ENCODE results near the gene ARHGEF19. TPM values are rescaled to one million over a fixed set of nuclear protein-coding genes. Genes with fewer than 3 reads are reported as not detected.

The ARHGEF19 gene
- total RNA-seq, 1 experiment from 2014 or later: 7.7 TPM

- H3K4me1 ChIP-seq: peaks cover 21% of the 10 kb centered on the region
- H3K4me3 ChIP-seq (ENCODE audit: low read depth, low read length): no peak overlapping the region
- intact Hi-C loops (cut with micrococcal nuclease; ENCODE audit: unreplicated experiment): no loop called here
- POLR2A ChIA-PET: no interaction called here
- no peaks in the 10 kb centered on the region for H3K9me3 Mint-ChIP-seq (ENCODE audit: unreplicated experiment)
- no peak for DNase-seq
- no peak for TF ChIP-seq CTCF (IDR thresholded peaks at IDR 0.05; ENCODE audit: insufficient read depth in 1 of 2, low read depth in 1 of 2, low read length in 1 of 2, severe bottlenecking in 1 of 2, unreplicated experiment in 1 of 2)
- H3K4me1 Mint-ChIP-seq (ENCODE audit: low read depth, unreplicated experiment): peaks cover 9% of the 10 kb centered on the region
- H3K36me3 Mint-ChIP-seq (ENCODE audit: insufficient read depth, unreplicated experiment): peaks cover 17% of the 10 kb centered on the region
- CTCF ChIA-PET: no interaction called here
- no peaks in the 10 kb centered on the region for H3K9me3 ChIP-seq
- H3K27me3 ChIP-seq (replicated peaks; ENCODE audit: control insufficient read depth, insufficient read depth, low read length): no peaks in the 10 kb centered on the region
- no peaks in the 10 kb centered on the region for H3K36me3 ChIP-seq (ENCODE audit: control insufficient read depth, insufficient read depth, low read length)
- H3K27ac Mint-ChIP-seq (ENCODE audit: unreplicated experiment): peak overlapping the region; percentile 94
- H3K4me3 Mint-ChIP-seq (ENCODE audit: unreplicated experiment): no peak overlapping the region
- no peaks in the 10 kb centered on the region for H3K27me3 Mint-ChIP-seq (ENCODE audit: insufficient read depth, unreplicated experiment)
- BruUV-seq (replicated peaks): no TSS peak
These were observed 54.4 kb downstream of the ARHGEF19 start for GRCh38 chr1:16158025-16158424.

GRCh38 chr1:16156848-16157495 lies 55.5 kb downstream of the ARHGEF19 start:
- intact Hi-C loops (cut with micrococcal nuclease; ENCODE audit: unreplicated experiment): loop anchor here (1.0 kb wide), 1 partner anchor 30 kb away; no protein-coding TSS in a partner anchor
- Mint-ChIP-seq H3K27me3 (ENCODE audit: insufficient read depth, unreplicated experiment) (no peaks in the 10 kb centered on the region), H3K27ac (ENCODE audit: unreplicated experiment) (peak overlapping the region; percentile 94), H3K4me1 (ENCODE audit: low read depth, unreplicated experiment) (peaks cover 12% of the 10 kb centered on the region), H3K9me3 (ENCODE audit: unreplicated experiment) (no peaks in the 10 kb centered on the region), H3K4me3 (ENCODE audit: unreplicated experiment) (peak overlapping the region; percentile 13), H3K36me3 (ENCODE audit: insufficient read depth, unreplicated experiment) (peaks cover 20% of the 10 kb centered on the region)
- TF ChIP-seq CTCF (IDR thresholded peaks at IDR 0.05; ENCODE audit: insufficient read depth in 1 of 2, low read depth in 1 of 2, low read length in 1 of 2, severe bottlenecking in 1 of 2, unreplicated experiment in 1 of 2): no peak
- no peak for DNase-seq
- H3K36me3 ChIP-seq (ENCODE audit: control insufficient read depth, insufficient read depth, low read length): no peaks in the 10 kb centered on the region; the same call in 1 of the 2 replicates
- POLR2A ChIA-PET: interaction anchor here (0.6 to 1.2 kb wide), 5 partner anchors 8 to 632 kb away, joined by 3 to 7 read pairs (median 4); no protein-coding TSS in a partner anchor
- CTCF ChIA-PET: interaction anchor here (0.6 to 1.6 kb wide), 3 partner anchors 13 to 74 kb away, joined by 4 to 9 read pairs (median 4); no protein-coding TSS in a partner anchor
- H3K4me1 ChIP-seq: peaks cover 27% of the 10 kb centered on the region
- no peaks in the 10 kb centered on the region for H3K27me3 ChIP-seq (replicated peaks; ENCODE audit: control insufficient read depth, insufficient read depth, low read length)
- no TSS peak for BruUV-seq (replicated peaks)
- no peak overlapping the region for H3K4me3 ChIP-seq (ENCODE audit: low read depth, low read length)
- no peaks in the 10 kb centered on the region for H3K9me3 ChIP-seq

- no peaks in the 10 kb centered on the region for H3K9me3 ChIP-seq
- Mint-ChIP-seq H3K4me3 (ENCODE audit: unreplicated experiment) (peak within 1 kb of the TSS; percentile 86), H3K36me3 (ENCODE audit: insufficient read depth, unreplicated experiment) (peaks cover 31% of the 10 kb centered on the region), H3K27me3 (ENCODE audit: insufficient read depth, unreplicated experiment) (no peaks in the 10 kb centered on the region), H3K9me3 (ENCODE audit: unreplicated experiment) (no peaks in the 10 kb centered on the region), H3K4me1 (ENCODE audit: low read depth, unreplicated experiment) (peaks cover 15% of the 10 kb centered on the region), H3K27ac (ENCODE audit: unreplicated experiment) (peak within 1 kb of the TSS; percentile 94)
- peaks cover 1% of the 10 kb centered on the region; the same call in 1 of the 2 replicates for H3K36me3 ChIP-seq (ENCODE audit: control insufficient read depth, insufficient read depth, low read length)
- TF ChIP-seq CTCF (IDR thresholded peaks at IDR 0.05; ENCODE audit: insufficient read depth in 1 of 2, low read depth in 1 of 2, low read length in 1 of 2, severe bottlenecking in 1 of 2, unreplicated experiment in 1 of 2): no peak
- no peaks in the 10 kb centered on the region for H3K27me3 ChIP-seq (replicated peaks; ENCODE audit: control insufficient read depth, insufficient read depth, low read length)
- BruUV-seq (replicated peaks): TSS peak; percentile 42
- ChIA-PET CTCF (interaction anchor here (0.6 to 2.2 kb wide), 5 partner anchors 12 to 95 kb away, joined by 3 to 15 read pairs (median 6); no protein-coding TSS in a partner anchor), POLR2A (interaction anchor here (0.6 to 2.0 kb wide), 9 partner anchors 8 to 196 kb away, joined by 3 to 52 read pairs (median 5); partner anchors contain the start of gene FBXO42)
- intact Hi-C loops (cut with micrococcal nuclease; ENCODE audit: unreplicated experiment): loop anchor here (1.0 kb wide), 1 partner anchor 32 kb away; no protein-coding TSS in a partner anchor
- H3K4me3 ChIP-seq (ENCODE audit: low read depth, low read length): peak within 1 kb of the TSS; percentile 84
- DNase-seq: peak; percentile 92 to 96
- peaks cover 39% of the 10 kb centered on the region for H3K4me1 ChIP-seq
These were observed 56.7 kb downstream of the ARHGEF19 start, which contains the start of gene EPHA2 for GRCh38 chr1:16155537-16156410. Gene EPHA2 (minus strand): TSS chr1:16156069. CDS start chr1:16155932, 137 bp downstream.
